HG03520 (cell line): ENCODE results near the gene RPTOR.
A peak's percentile ranks its signal among the peaks of the same experiment; 100 is the strongest.
"Not testable (repeated sequence)": the region's sequence is repeated elsewhere in the genome, so short reads cannot be mapped to it uniquely, and the experiment has no call there.

Experiments used
- ATAC-seq: cut with Tn5 transposase; IDR thresholded peaks from one replicate; pipeline ENCODE4 v1.9.1; 2021; ENCODE audit warnings: mild to moderate bottlenecking, moderate library complexity; ENCODE audit not compliant: unreplicated experiment

Gene RPTOR

GRCh38 chr17:80538484-80538883, 6.2 kb upstream of the RPTOR start:
- no peak for ATAC-seq

GRCh38 chr17:80539022-80539641, 5.5 kb upstream of the RPTOR start:
- ATAC-seq: no peak

- no peak for ATAC-seq
Measured at GRCh38 chr17:80545499-80545826, 825 bp downstream of the RPTOR start.

- ATAC-seq: no peak
Measured at GRCh38 chr17:80546267-80546666, 1.6 kb downstream of the RPTOR start.

GRCh38 chr17:80552523-80552922, 7.9 kb downstream of the RPTOR start:
- ATAC-seq: no peak

- no peak for ATAC-seq
Measured at GRCh38 chr17:80555266-80555665, 10.6 kb downstream of the RPTOR start.

GRCh38 chr17:80558046-80558445, 13.4 kb downstream of the RPTOR start:
- ATAC-seq: no peak

GRCh38 chr17:80559825-80560251, 15.2 kb downstream of the RPTOR start:
- no peak for ATAC-seq

GRCh38 chr17:80561541-80562114, 17.0 kb downstream of the RPTOR start:
- ATAC-seq: no peak

GRCh38 chr17:80564545-80564944, 19.9 kb downstream of the RPTOR start:
- no peak for ATAC-seq

GRCh38 chr17:80565343-80566053, 20.9 kb downstream of the RPTOR start:
- no peak for ATAC-seq

- no peak for ATAC-seq
Measured at GRCh38 chr17:80566054-80566400, 21.4 kb downstream of the RPTOR start.

- ATAC-seq: no peak
Measured at GRCh38 chr17:80568246-80568645, 23.6 kb downstream of the RPTOR start.

GRCh38 chr17:80569924-80570323, 25.3 kb downstream of the RPTOR start:
- no peak for ATAC-seq

GRCh38 chr17:80573701-80574100, 29.1 kb downstream of the RPTOR start:
- no peak for ATAC-seq

GRCh38 chr17:80574496-80574895, 29.9 kb downstream of the RPTOR start:
- ATAC-seq: no peak

GRCh38 chr17:80575057-80575875, 30.6 kb downstream of the RPTOR start:
- ATAC-seq: peak; percentile 75

- no peak for ATAC-seq
Measured at GRCh38 chr17:80577876-80578570, 33.4 kb downstream of the RPTOR start.

- not testable (repeated sequence) for ATAC-seq
Measured at GRCh38 chr17:80578668-80579388, 34.2 kb downstream of the RPTOR start.

GRCh38 chr17:80582165-80582564, 37.5 kb downstream of the RPTOR start:
- no peak for ATAC-seq
